CD4-positive, alpha-beta T cell (primary cell): Measurements from ENCODE around the gene PRR5L. TPM values are rescaled to one million over a fixed set of nuclear protein-coding genes. Genes with fewer than 3 reads are reported as not detected.
A peak's percentile ranks its signal among the peaks of the same experiment; 100 is the strongest.
"Not testable (repeated sequence)": the region's sequence is repeated elsewhere in the genome, so short reads cannot be mapped to it uniquely, and the experiment has no call there.

Experiments used
- ATAC-seq: fragments of 200-7000 bp; cut with Tn5 transposase; one replicate; pipeline ENCODE4 v1.10.0; 2022; ENCODE audit warnings: mild to moderate bottlenecking; ENCODE audit not compliant: poor library complexity
- CTCF ChIA-PET: fragments of 350-600 bp; sonication (Branson Sonifier 250); formaldehyde crosslinking; loops from one replicate; lab custom pipeline; 2021; ENCODE audit warnings: antibody characterized with exemption, inconsistent platforms; lab: Charles Lee
- POLR2A ChIA-PET: fragments of 350-600 bp; sonication (Branson Sonifier 250); formaldehyde crosslinking; loops from one replicate; lab custom pipeline; 2021; ENCODE audit warnings: antibody characterized with exemption, inconsistent platforms; lab: Charles Lee
- DNase-seq, 14 experiments: peaks; one replicate each; pipeline ENCODE4 v3.0.0-alpha.2; 2013 to 2020; ENCODE audit warnings: mixed read lengths in 2 of 14
- H3K27ac ChIP-seq, 2 donors: one replicate each; pipeline versions ENCODE4 v1.5.1 to v1.7.0; 2013; ENCODE audit warnings: low read length in 2 of 2, low read depth in 1 of 2, mild to moderate bottlenecking in 1 of 2
- H3K27me3 ChIP-seq, 2 experiments: 1 replicate in 1 of 2; 2 replicates in 1 of 2; pipeline versions ENCODE4 v1.6.1 to v1.7.0; 2013; ENCODE audit warnings: low read length in 2 of 2, control low read depth in 1 of 2, mild to moderate bottlenecking in 1 of 2, moderate library complexity in 1 of 2; ENCODE audit not compliant: insufficient read depth in 2 of 2, control insufficient read depth in 1 of 2
- H3K36me3 ChIP-seq: one replicate; pipeline ENCODE4 v1.6.1; 2013; ENCODE audit warnings: low read length, control low read depth; ENCODE audit not compliant: insufficient read depth
- H3K4me1 ChIP-seq: one replicate; pipeline ENCODE4 v1.6.1; 2013; ENCODE audit warnings: low read length, control low read depth; ENCODE audit not compliant: insufficient read depth
- H3K4me3 ChIP-seq: one replicate; pipeline ENCODE4 v1.5.1; 2013; ENCODE audit warnings: mild to moderate bottlenecking, low read length, moderate library complexity
- H3K9me3 ChIP-seq, 2 experiments: 1 replicate in 1 of 2; 2 replicates in 1 of 2; pipeline versions ENCODE4 v1.6.1 to v1.7.0; 2013; ENCODE audit warnings: low read length in 2 of 2, mild to moderate bottlenecking in 2 of 2, control low read depth in 1 of 2, moderate library complexity in 1 of 2; ENCODE audit not compliant: control insufficient read depth in 1 of 2, insufficient read depth in 1 of 2
- H3K27ac Mint-ChIP-seq: one replicate; pipeline ENCODE4 v1.8.0; 2020; ENCODE audit warnings: mixed read lengths
- H3K27me3 Mint-ChIP-seq: one replicate; pipeline ENCODE4 v1.8.0; 2021; ENCODE audit warnings: mixed read lengths
- H3K36me3 Mint-ChIP-seq: one replicate; pipeline ENCODE4 v1.8.0; 2021; ENCODE audit warnings: low read depth, mixed read lengths
- H3K4me1 Mint-ChIP-seq: one replicate; pipeline ENCODE4 v1.8.0; 2021; ENCODE audit warnings: low read depth, mixed read lengths
- H3K4me3 Mint-ChIP-seq: one replicate; pipeline ENCODE4 v1.8.0; 2020; ENCODE audit warnings: mild to moderate bottlenecking, mixed read lengths
- H3K9me3 Mint-ChIP-seq: one replicate; pipeline ENCODE4 v1.8.0; 2020; ENCODE audit warnings: mixed read lengths
- intact Hi-C, 2 experiments: fragments of 100-400 bp; cut with DNase I in 1 of 2; cut with micrococcal nuclease in 1 of 2; formaldehyde crosslinking; loops; one replicate each; pipeline versions ENCODE4 v1.15.1 to v1.9.0; 2023 to 2025; cut with DNase I, micrococcal nuclease
- total RNA-seq, 174 experiments: library from RNA in 2 of 174; stranded (reverse) in 2 of 174; gene quantifications; one replicate each; pipeline ENCODE4 v1.2.3 and lab custom pipeline; 2021 to 2026
- TF ChIP-seq, protein P1 (sequence below): fragments of 200-600 bp; IDR thresholded peaks from one replicate; pipeline ENCODE4 v1.8.0; 2022; ENCODE audit warnings: antibody characterized with exemption, mild to moderate bottlenecking

Gene PRR5L
- total RNA-seq, 2 experiments from 2014 or later: 5.4 to 7.6 TPM

GRCh38 chr11:36509694-36510593, 213.9 kb downstream of the PRR5L start, which contains the start of gene TRAF6:
TRAF6 (minus strand) TSS chr11:36510272; CDS start chr11:36501515, 8,757 bp downstream.
- Histone ChIP-seq H3K36me3 (no peaks in the 10 kb centered on the region), H3K27me3 (peaks cover 0 to 3% of the 10 kb centered on the region in 2 experiments), H3K9me3 (no peaks in the 10 kb centered on the region), H3K27ac (peak within 1 kb of the TSS; percentile 75 to 79), H3K4me3 (peak within 1 kb of the TSS; percentile 92), H3K4me1 (peaks cover 21% of the 10 kb centered on the region)
- ChIA-PET POLR2A (interaction anchor here (1.4 to 2.6 kb wide), 3 partner anchors 17 to 220 kb away, joined by 4 to 12 read pairs (median 6); partner anchors contain the start of gene COMMD9), CTCF (interaction anchor here (0.7 to 3.3 kb wide), 9 partner anchors 9 to 848 kb away, joined by 3 to 29 read pairs (median 4); no protein-coding TSS in a partner anchor)
- Mint-ChIP-seq H3K4me1 (peaks cover 43% of the 10 kb centered on the region), H3K36me3 (peaks cover 25% of the 10 kb centered on the region), H3K27me3 (peaks cover 10% of the 10 kb centered on the region), H3K4me3 (peak within 1 kb of the TSS; percentile 99), H3K27ac (peak within 1 kb of the TSS; percentile 84), H3K9me3 (no peaks in the 10 kb centered on the region)
- TF ChIP-seq, protein P1, sequence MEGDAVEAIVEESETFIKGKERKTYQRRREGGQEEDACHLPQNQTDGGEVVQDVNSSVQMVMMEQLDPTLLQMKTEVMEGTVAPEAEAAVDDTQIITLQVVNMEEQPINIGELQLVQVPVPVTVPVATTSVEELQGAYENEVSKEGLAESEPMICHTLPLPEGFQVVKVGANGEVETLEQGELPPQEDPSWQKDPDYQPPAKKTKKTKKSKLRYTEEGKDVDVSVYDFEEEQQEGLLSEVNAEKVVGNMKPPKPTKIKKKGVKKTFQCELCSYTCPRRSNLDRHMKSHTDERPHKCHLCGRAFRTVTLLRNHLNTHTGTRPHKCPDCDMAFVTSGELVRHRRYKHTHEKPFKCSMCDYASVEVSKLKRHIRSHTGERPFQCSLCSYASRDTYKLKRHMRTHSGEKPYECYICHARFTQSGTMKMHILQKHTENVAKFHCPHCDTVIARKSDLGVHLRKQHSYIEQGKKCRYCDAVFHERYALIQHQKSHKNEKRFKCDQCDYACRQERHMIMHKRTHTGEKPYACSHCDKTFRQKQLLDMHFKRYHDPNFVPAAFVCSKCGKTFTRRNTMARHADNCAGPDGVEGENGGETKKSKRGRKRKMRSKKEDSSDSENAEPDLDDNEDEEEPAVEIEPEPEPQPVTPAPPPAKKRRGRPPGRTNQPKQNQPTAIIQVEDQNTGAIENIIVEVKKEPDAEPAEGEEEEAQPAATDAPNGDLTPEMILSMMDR: peak; percentile 94
- DNase-seq (peak; percentile 78 to 94 (median 87)), ATAC-seq (peak; percentile 93)
- intact Hi-C loops: loop anchor here in 1 of 2 experiments (2.0 to 5.0 kb wide), 2 partner anchors 218 to 847 kb away; partner anchors contain the start of gene TRIM44

GRCh38 chr11:36510594-36510942, 214.5 kb downstream of the PRR5L start:
- H3K4me3 ChIP-seq: peak overlapping the region; percentile 92
- no peaks in the 10 kb centered on the region for H3K36me3 ChIP-seq
- H3K9me3 Mint-ChIP-seq: no peaks in the 10 kb centered on the region
- H3K27ac Mint-ChIP-seq: peak overlapping the region; percentile 84
- no peak for DNase-seq
- H3K4me1 Mint-ChIP-seq: peaks cover 36% of the 10 kb centered on the region
- TF ChIP-seq, protein P1: no peak
- ChIA-PET POLR2A (interaction anchor here (1.4 to 2.6 kb wide), 3 partner anchors 18 to 221 kb away, joined by 4 to 12 read pairs (median 6); partner anchors contain the start of gene COMMD9), CTCF (interaction anchor here (1.0 to 3.3 kb wide), 7 partner anchors 9 to 218 kb away, joined by 3 to 29 read pairs (median 6); no protein-coding TSS in a partner anchor)
- no peak overlapping the region for H3K27ac ChIP-seq
- ATAC-seq: no peak
- intact Hi-C loops: loop anchor here in 1 of 2 experiments (2.0 to 5.0 kb wide), 2 partner anchors 218 to 848 kb away; partner anchors contain the start of gene TRIM44
- no peaks in the 10 kb centered on the region for H3K9me3 ChIP-seq
- peak overlapping the region; percentile 99 for H3K4me3 Mint-ChIP-seq
- H3K27me3 ChIP-seq: peaks cover 0 to 3% of the 10 kb centered on the region in 2 experiments
- H3K27me3 Mint-ChIP-seq: peaks cover 12% of the 10 kb centered on the region
- H3K36me3 Mint-ChIP-seq: peaks cover 19% of the 10 kb centered on the region
- H3K4me1 ChIP-seq: peaks cover 21% of the 10 kb centered on the region

GRCh38 chr11:36511062-36511461, 215.0 kb downstream of the PRR5L start:
- ATAC-seq, H3K27me3 ChIP-seq, H3K27ac ChIP-seq, DNase-seq, H3K4me3 ChIP-seq, H3K9me3 Mint-ChIP-seq, H3K9me3 ChIP-seq, H3K36me3 ChIP-seq: not testable (repeated sequence)
- CTCF ChIA-PET: interaction anchor here (0.7 to 3.3 kb wide), 6 partner anchors 10 to 219 kb away, joined by 3 to 29 read pairs (median 6); no protein-coding TSS in a partner anchor
- H3K27me3 Mint-ChIP-seq: peaks cover 16% of the 10 kb centered on the region
- POLR2A ChIA-PET: interaction anchor here (1.4 to 2.6 kb wide), 2 partner anchors 219 to 221 kb away, joined by 4 to 6 read pairs; partner anchors contain the start of gene COMMD9
- H3K4me1 ChIP-seq: peaks cover 19% of the 10 kb centered on the region
- intact Hi-C loops: loop anchor here in 1 of 2 experiments (2.0 to 5.0 kb wide), 2 partner anchors 219 to 848 kb away; partner anchors contain the start of gene TRIM44
- peaks cover 15% of the 10 kb centered on the region for H3K36me3 Mint-ChIP-seq
- peak overlapping the region; percentile 99 for H3K4me3 Mint-ChIP-seq
- H3K27ac Mint-ChIP-seq: peak overlapping the region; percentile 84
- peaks cover 32% of the 10 kb centered on the region for H3K4me1 Mint-ChIP-seq
